Measurements from ENCODE around the gene VMP1. TPM values are rescaled to one million over a fixed set of nuclear protein-coding genes. Genes with fewer than 3 reads are reported as not detected.

Gene VMP1
- total and polyA plus RNA-seq, 2 of the 13 experiments (the other 11 are each of a cell fraction or from before 2014, with no cell fraction given): 186 to 271 TPM

DNA sequence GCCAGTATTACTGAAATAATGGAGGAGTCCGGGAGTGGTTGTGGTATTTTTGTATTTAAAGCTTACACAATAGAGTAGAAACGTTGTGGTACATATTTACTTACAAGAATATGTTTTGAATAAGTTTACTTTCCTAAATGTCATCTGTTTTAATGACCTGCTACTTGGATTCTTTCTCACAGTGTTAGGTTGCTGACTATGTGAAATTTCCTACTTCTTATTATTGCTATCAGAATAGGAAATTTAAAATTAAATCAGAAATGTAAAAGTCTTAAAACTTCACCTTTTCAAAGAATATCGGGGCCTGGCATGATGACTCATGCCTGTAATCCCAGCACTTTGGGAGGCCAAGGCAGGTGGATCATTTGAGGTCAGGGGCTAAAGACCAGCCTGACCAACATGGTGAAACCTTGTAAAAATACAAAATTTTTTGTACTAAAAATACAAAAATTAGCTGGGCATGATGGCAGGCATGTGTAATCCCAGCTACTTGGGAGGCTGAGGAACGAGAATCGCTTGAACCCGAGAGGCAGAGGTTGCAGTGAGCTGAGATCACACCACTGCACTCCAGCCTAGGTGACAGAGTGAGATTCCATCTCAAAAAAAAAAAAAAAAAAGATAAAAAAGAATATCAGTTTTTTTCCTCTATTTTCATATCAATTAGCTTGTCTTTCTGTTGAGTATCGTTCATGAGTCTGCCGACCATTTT is 77.8 kb downstream of the VMP1 start (continued):
- TF ChIP-seq, protein P1, sequence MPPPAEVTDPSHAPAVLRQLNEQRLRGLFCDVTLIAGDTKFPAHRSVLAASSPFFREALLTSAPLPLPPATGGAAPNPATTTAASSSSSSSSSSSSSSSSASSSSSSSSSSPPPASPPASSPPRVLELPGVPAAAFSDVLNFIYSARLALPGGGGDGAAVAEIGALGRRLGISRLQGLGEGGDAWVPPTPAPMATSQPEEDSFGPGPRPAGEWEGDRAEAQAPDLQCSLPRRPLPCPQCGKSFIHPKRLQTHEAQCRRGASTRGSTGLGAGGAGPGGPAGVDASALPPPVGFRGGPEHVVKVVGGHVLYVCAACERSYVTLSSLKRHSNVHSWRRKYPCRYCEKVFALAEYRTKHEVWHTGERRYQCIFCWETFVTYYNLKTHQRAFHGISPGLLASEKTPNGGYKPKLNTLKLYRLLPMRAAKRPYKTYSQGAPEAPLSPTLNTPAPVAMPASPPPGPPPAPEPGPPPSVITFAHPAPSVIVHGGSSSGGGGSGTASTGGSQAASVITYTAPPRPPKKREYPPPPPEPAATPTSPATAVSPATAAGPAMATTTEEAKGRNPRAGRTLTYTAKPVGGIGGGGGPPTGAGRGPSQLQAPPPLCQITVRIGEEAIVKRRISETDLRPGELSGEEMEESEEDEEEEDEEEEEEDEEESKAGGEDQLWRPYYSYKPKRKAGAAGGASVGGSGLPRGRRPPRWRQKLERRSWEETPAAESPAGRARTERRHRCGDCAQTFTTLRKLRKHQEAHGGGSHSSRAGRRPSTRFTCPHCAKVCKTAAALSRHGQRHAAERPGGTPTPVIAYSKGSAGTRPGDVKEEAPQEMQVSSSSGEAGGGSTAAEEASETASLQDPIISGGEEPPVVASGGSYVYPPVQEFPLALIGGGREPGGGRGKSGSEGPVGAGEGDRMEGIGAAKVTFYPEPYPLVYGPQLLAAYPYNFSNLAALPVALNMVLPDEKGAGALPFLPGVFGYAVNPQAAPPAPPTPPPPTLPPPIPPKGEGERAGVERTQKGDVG (CRISPR knock-in tag; IDR thresholded peaks at IDR 0.05; ENCODE audit: borderline replicate concordance): no peak
- TF ChIP-seq, protein P2, sequence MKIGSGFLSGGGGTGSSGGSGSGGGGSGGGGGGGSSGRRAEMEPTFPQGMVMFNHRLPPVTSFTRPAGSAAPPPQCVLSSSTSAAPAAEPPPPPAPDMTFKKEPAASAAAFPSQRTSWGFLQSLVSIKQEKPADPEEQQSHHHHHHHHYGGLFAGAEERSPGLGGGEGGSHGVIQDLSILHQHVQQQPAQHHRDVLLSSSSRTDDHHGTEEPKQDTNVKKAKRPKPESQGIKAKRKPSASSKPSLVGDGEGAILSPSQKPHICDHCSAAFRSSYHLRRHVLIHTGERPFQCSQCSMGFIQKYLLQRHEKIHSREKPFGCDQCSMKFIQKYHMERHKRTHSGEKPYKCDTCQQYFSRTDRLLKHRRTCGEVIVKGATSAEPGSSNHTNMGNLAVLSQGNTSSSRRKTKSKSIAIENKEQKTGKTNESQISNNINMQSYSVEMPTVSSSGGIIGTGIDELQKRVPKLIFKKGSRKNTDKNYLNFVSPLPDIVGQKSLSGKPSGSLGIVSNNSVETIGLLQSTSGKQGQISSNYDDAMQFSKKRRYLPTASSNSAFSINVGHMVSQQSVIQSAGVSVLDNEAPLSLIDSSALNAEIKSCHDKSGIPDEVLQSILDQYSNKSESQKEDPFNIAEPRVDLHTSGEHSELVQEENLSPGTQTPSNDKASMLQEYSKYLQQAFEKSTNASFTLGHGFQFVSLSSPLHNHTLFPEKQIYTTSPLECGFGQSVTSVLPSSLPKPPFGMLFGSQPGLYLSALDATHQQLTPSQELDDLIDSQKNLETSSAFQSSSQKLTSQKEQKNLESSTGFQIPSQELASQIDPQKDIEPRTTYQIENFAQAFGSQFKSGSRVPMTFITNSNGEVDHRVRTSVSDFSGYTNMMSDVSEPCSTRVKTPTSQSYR (CRISPR knock-in tag; IDR thresholded peaks at IDR 0.05; ENCODE audit: borderline replicate concordance): no peak
- TF ChIP-seq, protein P3, sequence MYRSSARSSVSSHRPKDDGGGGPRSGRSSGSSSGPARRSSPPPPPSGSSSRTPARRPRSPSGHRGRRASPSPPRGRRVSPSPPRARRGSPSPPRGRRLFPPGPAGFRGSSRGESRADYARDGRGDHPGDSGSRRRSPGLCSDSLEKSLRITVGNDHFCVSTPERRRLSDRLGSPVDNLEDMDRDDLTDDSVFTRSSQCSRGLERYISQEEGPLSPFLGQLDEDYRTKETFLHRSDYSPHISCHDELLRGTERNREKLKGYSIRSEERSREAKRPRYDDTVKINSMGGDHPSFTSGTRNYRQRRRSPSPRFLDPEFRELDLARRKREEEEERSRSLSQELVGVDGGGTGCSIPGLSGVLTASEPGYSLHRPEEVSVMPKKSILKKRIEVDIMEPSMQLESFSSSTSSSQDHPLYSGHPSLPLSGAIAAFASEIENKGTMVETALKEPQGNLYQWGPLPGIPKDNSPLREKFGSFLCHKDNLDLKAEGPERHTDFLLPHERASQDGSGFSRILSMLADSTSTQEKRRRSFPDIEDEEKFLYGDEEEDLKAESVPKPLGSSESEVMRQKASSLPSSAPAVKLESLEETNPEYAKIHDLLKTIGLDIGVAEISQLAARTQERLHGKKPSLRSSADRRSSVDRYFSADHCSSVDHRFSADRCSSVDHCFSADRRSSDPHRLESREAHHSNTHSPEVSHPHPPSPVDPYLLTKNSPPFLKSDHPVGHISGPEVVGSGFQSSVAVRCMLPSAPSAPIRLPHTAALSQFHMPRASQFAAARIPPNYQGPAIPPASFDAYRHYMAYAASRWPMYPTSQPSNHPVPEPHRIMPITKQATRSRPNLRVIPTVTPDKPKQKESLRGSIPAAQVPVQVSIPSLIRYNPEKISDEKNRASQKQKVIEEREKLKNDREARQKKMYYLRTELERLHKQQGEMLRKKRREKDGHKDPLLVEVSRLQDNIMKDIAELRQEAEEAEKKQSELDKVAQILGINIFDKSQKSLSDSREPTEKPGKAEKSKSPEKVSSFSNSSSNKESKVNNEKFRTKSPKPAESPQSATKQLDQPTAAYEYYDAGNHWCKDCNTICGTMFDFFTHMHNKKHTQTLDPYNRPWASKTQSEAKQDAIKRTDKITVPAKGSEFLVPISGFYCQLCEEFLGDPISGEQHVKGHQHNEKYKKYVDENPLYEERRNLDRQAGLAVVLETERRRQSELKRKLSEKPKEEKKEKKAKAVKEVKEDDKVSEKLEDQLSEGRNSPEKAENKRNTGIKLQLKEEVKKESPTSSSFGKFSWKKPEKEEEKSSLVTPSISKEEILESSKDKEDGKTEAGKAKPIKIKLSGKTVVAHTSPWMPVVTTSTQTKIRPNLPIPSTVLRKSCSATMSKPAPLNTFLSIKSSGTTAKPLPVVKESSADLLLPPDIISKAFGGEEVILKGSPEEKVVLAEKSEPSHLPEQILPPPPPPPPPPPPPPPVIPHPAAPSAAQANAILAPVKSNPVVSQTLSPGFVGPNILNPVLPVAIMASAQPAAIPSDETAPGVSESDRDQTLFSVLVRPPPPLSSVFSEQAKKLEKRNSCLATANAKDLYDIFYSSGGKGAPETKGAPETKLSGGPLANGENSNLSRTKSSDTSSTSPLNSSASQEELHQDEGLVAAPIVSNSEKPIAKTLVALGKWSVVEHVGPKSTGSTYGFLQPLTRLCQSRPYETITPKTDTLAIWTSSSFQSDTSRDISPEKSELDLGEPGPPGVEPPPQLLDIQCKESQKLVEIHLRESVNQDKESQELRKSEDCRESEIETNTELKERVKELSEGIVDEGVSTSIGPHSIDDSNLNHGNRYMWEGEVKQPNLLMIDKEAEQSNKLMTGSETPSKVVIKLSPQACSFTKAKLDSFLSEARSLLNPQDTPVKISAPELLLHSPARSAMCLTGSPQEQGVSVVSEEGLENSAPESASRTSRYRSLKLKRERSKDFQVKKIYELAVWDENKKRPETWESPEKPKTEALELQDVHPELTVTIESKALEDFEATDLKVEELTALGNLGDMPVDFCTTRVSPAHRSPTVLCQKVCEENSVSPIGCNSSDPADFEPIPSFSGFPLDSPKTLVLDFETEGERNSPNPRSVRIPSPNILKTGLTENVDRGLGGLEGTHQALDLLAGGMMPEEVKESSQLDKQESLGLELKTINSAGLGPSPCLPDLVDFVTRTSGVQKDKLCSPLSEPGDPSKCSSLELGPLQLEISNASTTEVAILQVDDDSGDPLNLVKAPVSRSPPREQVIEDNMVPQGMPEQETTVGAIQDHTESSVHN (CRISPR knock-in tag; IDR thresholded peaks at IDR 0.05): no peak
- TF ChIP-seq ZSCAN25 (CRISPR knock-in tag; IDR thresholded peaks at IDR 0.05) (no peak), TAF15 (IDR thresholded peaks at IDR 0.05; ENCODE audit: low read depth, low read length, poor library complexity, severe bottlenecking) (no peak), NFATC3 (CRISPR knock-in tag; IDR thresholded peaks at IDR 0.05) (no peak)
- TF ChIP-seq, protein P4, sequence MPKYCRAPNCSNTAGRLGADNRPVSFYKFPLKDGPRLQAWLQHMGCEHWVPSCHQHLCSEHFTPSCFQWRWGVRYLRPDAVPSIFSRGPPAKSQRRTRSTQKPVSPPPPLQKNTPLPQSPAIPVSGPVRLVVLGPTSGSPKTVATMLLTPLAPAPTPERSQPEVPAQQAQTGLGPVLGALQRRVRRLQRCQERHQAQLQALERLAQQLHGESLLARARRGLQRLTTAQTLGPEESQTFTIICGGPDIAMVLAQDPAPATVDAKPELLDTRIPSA (CRISPR knock-in tag; IDR thresholded peaks at IDR 0.05; ENCODE audit: borderline replicate concordance): no peak
